Kidney (tissue), 14 donors: ENCODE data around the gene CDK12. TPM values are rescaled to one million over a fixed set of nuclear protein-coding genes. Genes with fewer than 3 reads are reported as not detected.
"Not testable (repeated sequence)": the region's sequence is repeated elsewhere in the genome, so short reads cannot be mapped to it uniquely, and the experiment has no call there.

Experiments
- DNase-seq, 5 donors: peaks; one replicate each; pipeline ENCODE4 v3.0.0-alpha.2; 2013 to 2020
- FAIRE-seq: peaks from 2 replicates; lab custom pipeline; 2012; peaks lifted over from hg19 to GRCh38; lab: Jason Lieb, UNC
- H3K27ac ChIP-seq, 2 donors: one replicate each; pipeline ENCODE4 v1.7.0; 2013; ENCODE audit warnings: low read depth in 2 of 2, low read length in 2 of 2, inconsistent platforms in 1 of 2
- H3K27me3 ChIP-seq: one replicate; pipeline ENCODE4 v1.7.1; 2013; ENCODE audit warnings: low read length, inconsistent platforms; ENCODE audit not compliant: control insufficient read depth, insufficient read depth
- H3K36me3 ChIP-seq, 3 donors: one replicate each; pipeline versions ENCODE4 v1.7.0 to v1.7.1; 2013; ENCODE audit warnings: low read length in 3 of 3, control low read depth in 1 of 3, inconsistent platforms in 1 of 3; ENCODE audit not compliant: insufficient read depth in 3 of 3, control insufficient read depth in 2 of 3
- H3K4me1 ChIP-seq, 3 donors: one replicate each; pipeline versions ENCODE4 v1.7.0 to v1.7.1; 2013; ENCODE audit warnings: low read length in 3 of 3, inconsistent platforms in 1 of 3, low read depth in 1 of 3; ENCODE audit not compliant: control insufficient read depth in 2 of 3, insufficient read depth in 2 of 3
- H3K4me3 ChIP-seq, 3 donors: one replicate each; pipeline versions ENCODE4 v1.7.0 to v1.8.1; 2013; ENCODE audit warnings: low read length in 3 of 3, control low read depth in 1 of 3, inconsistent platforms in 1 of 3
- H3K9ac ChIP-seq, 3 donors: one replicate each; pipeline versions ENCODE4 v1.7.0 to v1.7.1; 2013; ENCODE audit warnings: low read length in 3 of 3, control low read depth in 1 of 3, inconsistent platforms in 1 of 3
- H3K9me3 ChIP-seq, 3 donors: one replicate each; pipeline versions ENCODE4 v1.7.0 to v1.7.1; 2013; ENCODE audit warnings: low read length in 3 of 3, control low read depth in 1 of 3, inconsistent platforms in 1 of 3; ENCODE audit not compliant: control insufficient read depth in 2 of 3, insufficient read depth in 1 of 3
- intact Hi-C: fragments of 100-400 bp; cut with DNase I; formaldehyde crosslinking; loops from one replicate; pipeline ENCODE4 v1.11.1; 2022
- polyA plus RNA-seq: library from polyadenylated mRNA; stranded (reverse); fragments of 350-450 nt; fragmentation: Illumina TruSeq; extraction: RNeasy Lipid Tissue Mini Kit (QIAGEN cat#74804); gene quantifications from one replicate; pipeline ENCODE4 v1.2.3, GENCODE V29; 2014; ENCODE audit warnings: low read depth, low replicate concordance; ENCODE audit not compliant: insufficient read depth
- total RNA-seq: library from RNA; stranded (reverse); fragmentation: NEBNext Ultra II Directional; extraction: Animal tissue kit (Norgen Biotek cat#: 25700); gene quantifications from one replicate; pipeline ENCODE4 v1.2.1, GENCODE V29; 2021
- TF ChIP-seq, protein P1 (sequence below): IDR thresholded peaks from 3 replicates; pipeline ENCODE4 v1.5.1; 2012; ENCODE audit warnings: mild to moderate bottlenecking, moderate library complexity, borderline replicate concordance; ENCODE audit not compliant: insufficient read depth; ENCODE audit errors: extremely low read depth
- donor health status: control.
- donor health status: control.
- donor health status: control.
- donor health status: control.
- donor health status: control.
- donor health status: DM: yes; HTN: yes; CAD: no.
- donor health status: Normal renal cell carcinoma (clear cell type).

The CDK12 gene
- total and polyA plus RNA-seq, 2 donors from 2014 or later: 5.6 to 55.3 TPM

DNA sequence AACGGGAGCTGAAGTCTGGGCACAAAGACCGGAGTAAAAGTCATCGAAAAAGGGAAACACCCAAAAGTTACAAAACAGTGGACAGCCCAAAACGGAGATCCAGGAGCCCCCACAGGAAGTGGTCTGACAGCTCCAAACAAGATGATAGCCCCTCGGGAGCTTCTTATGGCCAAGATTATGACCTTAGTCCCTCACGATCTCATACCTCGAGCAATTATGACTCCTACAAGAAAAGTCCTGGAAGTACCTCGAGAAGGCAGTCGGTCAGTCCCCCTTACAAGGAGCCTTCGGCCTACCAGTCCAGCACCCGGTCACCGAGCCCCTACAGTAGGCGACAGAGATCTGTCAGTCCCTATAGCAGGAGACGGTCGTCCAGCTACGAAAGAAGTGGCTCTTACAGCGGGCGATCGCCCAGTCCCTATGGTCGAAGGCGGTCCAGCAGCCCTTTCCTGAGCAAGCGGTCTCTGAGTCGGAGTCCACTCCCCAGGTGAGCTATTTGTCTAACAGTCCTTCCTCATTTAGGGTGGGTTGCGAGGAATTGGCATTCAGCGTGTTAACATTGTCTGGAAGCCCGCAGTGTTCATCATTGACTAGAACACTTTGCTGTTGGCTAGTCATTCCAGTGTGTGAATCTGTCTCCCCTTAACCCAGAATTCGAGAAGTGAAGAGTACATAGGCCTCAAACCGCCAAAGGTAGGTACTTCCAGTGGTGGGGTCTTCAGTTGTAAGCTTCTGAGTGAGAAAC lies 1.5 kb downstream of the CDK12 start:
- FAIRE-seq (no peak), DNase-seq (no peak)
- Histone ChIP-seq H3K27me3 (no peaks in the 10 kb centered on the region), H3K27ac (no peak overlapping the region), H3K9ac (peak overlapping the region; percentile 82 to 96 (median 91)), H3K4me1 (peaks cover 0 to 10% (median 3%) of the 10 kb centered on the region in 3 donors), H3K9me3 (no peaks in the 10 kb centered on the region), H3K36me3 (no peaks in the 10 kb centered on the region), H3K4me3 (peak overlapping the region; percentile 88 to 100 (median 97))
- intact Hi-C loops: no loop called here
- TF ChIP-seq, protein P1, sequence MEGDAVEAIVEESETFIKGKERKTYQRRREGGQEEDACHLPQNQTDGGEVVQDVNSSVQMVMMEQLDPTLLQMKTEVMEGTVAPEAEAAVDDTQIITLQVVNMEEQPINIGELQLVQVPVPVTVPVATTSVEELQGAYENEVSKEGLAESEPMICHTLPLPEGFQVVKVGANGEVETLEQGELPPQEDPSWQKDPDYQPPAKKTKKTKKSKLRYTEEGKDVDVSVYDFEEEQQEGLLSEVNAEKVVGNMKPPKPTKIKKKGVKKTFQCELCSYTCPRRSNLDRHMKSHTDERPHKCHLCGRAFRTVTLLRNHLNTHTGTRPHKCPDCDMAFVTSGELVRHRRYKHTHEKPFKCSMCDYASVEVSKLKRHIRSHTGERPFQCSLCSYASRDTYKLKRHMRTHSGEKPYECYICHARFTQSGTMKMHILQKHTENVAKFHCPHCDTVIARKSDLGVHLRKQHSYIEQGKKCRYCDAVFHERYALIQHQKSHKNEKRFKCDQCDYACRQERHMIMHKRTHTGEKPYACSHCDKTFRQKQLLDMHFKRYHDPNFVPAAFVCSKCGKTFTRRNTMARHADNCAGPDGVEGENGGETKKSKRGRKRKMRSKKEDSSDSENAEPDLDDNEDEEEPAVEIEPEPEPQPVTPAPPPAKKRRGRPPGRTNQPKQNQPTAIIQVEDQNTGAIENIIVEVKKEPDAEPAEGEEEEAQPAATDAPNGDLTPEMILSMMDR: no peak

DNA sequence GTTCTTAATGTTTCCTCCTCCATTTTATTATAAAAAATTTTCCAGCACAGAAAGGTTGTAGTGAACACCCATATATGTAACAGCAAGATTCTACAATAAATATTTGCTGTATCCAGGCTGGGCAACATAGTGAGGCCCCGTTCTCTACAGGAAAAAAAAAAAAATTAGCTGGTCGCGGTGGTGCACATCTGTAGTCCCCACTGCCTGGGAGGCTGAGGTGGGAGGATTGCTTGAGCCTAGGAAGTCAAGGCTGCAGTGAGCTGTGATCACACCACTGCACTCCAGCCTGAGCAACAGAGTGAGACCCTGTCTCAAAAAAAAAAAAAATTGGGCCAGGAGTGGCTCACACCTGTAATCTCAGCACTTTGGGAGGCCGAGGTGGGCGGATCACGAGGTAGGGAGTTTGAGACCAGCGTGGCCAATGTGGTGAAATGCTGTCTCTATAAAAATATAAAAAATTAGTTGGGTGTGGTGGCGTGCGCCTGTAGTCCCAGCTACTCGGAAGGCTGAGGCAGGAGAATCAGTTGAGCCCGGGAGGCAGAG lies 3.4 kb downstream of the CDK12 start:
- Histone ChIP-seq H3K4me1 (peaks cover 0 to 10% (median 3%) of the 10 kb centered on the region in 3 donors), H3K4me3 (peak overlapping the region in 1 of 3 donors; percentile 10)
- DNase-seq, FAIRE-seq, H3K9ac ChIP-seq, H3K27ac ChIP-seq, H3K36me3 ChIP-seq, H3K27me3 ChIP-seq, intact Hi-C loops, H3K9me3 ChIP-seq: not testable (repeated sequence)

DNA sequence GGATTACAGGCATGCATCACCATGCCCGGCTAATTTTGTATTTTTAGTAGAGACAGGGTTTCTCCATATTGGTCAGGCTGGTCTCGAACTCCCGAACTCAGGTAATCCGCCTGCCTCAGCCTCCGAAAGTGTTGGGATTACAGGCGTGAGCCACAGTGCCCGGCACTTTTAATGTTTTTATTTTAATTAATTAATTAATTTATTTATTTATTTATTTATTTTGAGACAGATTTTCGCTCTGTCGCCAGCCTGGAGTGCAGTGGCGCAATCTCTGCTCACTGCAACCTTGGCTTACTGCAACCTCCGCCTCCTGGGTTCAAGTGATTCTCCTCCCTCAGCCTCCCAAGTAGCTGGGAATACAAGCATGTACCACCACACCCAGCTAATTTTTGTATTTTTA lies 7.3 kb downstream of the CDK12 start:
- DNase-seq, H3K27me3 ChIP-seq, intact Hi-C loops, H3K27ac ChIP-seq, H3K9me3 ChIP-seq, FAIRE-seq, H3K9ac ChIP-seq, H3K4me1 ChIP-seq, H3K4me3 ChIP-seq: not testable (repeated sequence)
- H3K36me3 ChIP-seq: peaks cover 6 to 22% (median 14%) of the 10 kb centered on the region in 3 donors

DNA sequence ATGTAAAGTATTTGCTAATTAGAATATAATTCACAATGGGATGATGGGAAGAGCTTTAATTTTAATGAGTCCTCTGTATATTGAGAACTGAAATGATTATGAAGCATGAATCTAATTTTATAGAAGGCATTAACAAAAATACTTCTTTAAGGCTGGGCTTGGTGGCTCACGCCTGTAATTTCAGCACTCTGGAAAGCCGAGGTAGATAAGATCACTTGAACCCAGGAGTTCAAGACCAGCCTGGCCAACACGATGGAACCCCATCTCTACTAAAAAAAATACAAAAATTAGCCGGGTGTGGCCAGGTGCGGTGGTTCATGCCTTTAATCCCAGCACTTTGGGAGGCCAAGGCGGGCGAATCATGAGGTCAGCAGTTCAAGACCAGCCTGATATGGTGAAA lies 12.0 kb downstream of the CDK12 start:
- no peak overlapping the region for H3K4me3 ChIP-seq
- DNase-seq (no peak), FAIRE-seq (no peak)
- no peak overlapping the region for H3K27ac ChIP-seq
- no peaks in the 10 kb centered on the region for H3K4me1 ChIP-seq
- no peaks in the 10 kb centered on the region for H3K9me3 ChIP-seq
- intact Hi-C loops: no loop called here
- peaks cover 6 to 22% (median 18%) of the 10 kb centered on the region in 3 donors for H3K36me3 ChIP-seq
- no peaks in the 10 kb centered on the region for H3K27me3 ChIP-seq
- TF ChIP-seq, protein P1: no peak
- no peak overlapping the region for H3K9ac ChIP-seq

DNA sequence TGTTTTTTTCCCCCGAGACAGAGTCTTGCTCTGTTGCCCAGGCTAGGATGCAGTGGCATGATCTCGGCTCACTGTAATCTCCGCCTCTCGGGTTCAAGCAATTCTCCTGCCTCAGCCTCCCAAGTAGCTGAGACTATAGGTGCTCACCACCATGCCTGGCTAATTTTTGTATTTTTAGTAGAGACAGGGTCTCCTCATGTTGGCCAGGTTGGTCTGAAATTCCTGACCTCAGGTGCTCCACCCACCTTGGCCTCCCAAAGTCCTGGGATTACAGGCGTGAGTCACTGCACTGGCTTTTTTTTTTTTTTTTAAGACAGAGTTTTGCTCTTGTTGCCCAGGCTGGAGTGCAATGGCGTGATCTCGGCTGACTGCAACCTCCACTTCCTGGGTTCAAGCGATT lies 18.3 kb downstream of the CDK12 start:
- H3K27me3 ChIP-seq, H3K9me3 ChIP-seq, DNase-seq, H3K9ac ChIP-seq, H3K4me3 ChIP-seq, H3K36me3 ChIP-seq, FAIRE-seq, H3K4me1 ChIP-seq, H3K27ac ChIP-seq, intact Hi-C loops: not testable (repeated sequence)
